GM23248 (cell line): ENCODE results near the gene CLVS2. TPM values are rescaled to one million over a fixed set of nuclear protein-coding genes. Genes with fewer than 3 reads are reported as not detected.

Source experiments
- DNase-seq: peaks from one replicate; pipeline ENCODE4 v3.0.0-alpha.2; 2015
- H2AFZ ChIP-seq: fragments of 200-600 bp; sonication (generic); 2 replicates; pipeline ENCODE4 v1.6.1; 2016; ENCODE audit warnings: antibody characterized with exemption
- H3F3A ChIP-seq: fragments of 200-600 bp; sonication (generic); 2 replicates; pipeline ENCODE4 v1.6.1; 2016; ENCODE audit warnings: mild to moderate bottlenecking, antibody characterized with exemption, mixed run types; ENCODE audit not compliant: insufficient read depth
- H3K27ac ChIP-seq: fragments of 200-600 bp; sonication (generic); 2 replicates; pipeline ENCODE4 v1.5.1; 2016; ENCODE audit warnings: mild to moderate bottlenecking
- H3K27me3 ChIP-seq: fragments of 200-600 bp; sonication (generic); replicated peaks from 2 replicates; pipeline ENCODE4 v1.6.1; 2016; ENCODE audit warnings: mild to moderate bottlenecking; ENCODE audit not compliant: insufficient read depth
- H3K36me3 ChIP-seq: fragments of 200-600 bp; sonication (generic); 2 replicates; pipeline ENCODE4 v1.6.1; 2016; ENCODE audit warnings: low read depth, mild to moderate bottlenecking
- H3K4me1 ChIP-seq: fragments of 200-600 bp; sonication (generic); 2 replicates; pipeline ENCODE4 v1.6.1; 2016; ENCODE audit warnings: mild to moderate bottlenecking; ENCODE audit not compliant: insufficient read depth
- H3K4me2 ChIP-seq: fragments of 200-600 bp; sonication (generic); one replicate; pipeline ENCODE4 v1.6.1; 2016; ENCODE audit warnings: mild to moderate bottlenecking; ENCODE audit not compliant: unreplicated experiment
- H3K4me3 ChIP-seq: fragments of 200-600 bp; sonication (generic); 2 replicates; pipeline ENCODE4 v1.5.1; 2016; ENCODE audit warnings: mild to moderate bottlenecking
- H3K79me2 ChIP-seq: fragments of 200-600 bp; sonication (generic); 2 replicates; pipeline ENCODE4 v1.6.1; 2016; ENCODE audit warnings: mild to moderate bottlenecking; ENCODE audit not compliant: insufficient read depth
- H3K9ac ChIP-seq: fragments of 200-600 bp; sonication (generic); 2 replicates; pipeline ENCODE4 v1.6.1; 2016; ENCODE audit warnings: mild to moderate bottlenecking
- H3K9me2 ChIP-seq: fragments of 200-600 bp; sonication (generic); 2 replicates; pipeline ENCODE4 v1.6.1; 2016; ENCODE audit warnings: mixed run types, mild to moderate bottlenecking, moderate library complexity; ENCODE audit not compliant: insufficient read depth
- H3K9me3 ChIP-seq: fragments of 200-600 bp; sonication (generic); one replicate; pipeline ENCODE4 v1.6.1; 2017; ENCODE audit warnings: low read depth
- H4K20me1 ChIP-seq: fragments of 200-600 bp; sonication (generic); 2 replicates; pipeline ENCODE4 v1.6.0; 2016; ENCODE audit not compliant: insufficient read depth
- EZH2 ChIP-seq: fragments of 200-600 bp; sonication (generic); IDR thresholded peaks from 2 replicates; pipeline ENCODE4 v1.6.1; 2018; ENCODE audit warnings: antibody characterized with exemption, mild to moderate bottlenecking; ENCODE audit not compliant: insufficient read depth, poor library complexity, severe bottlenecking
- EZH2phosphoT487 ChIP-seq: fragments of 200-600 bp; sonication (generic); IDR thresholded peaks from 2 replicates; pipeline ENCODE4 v1.6.1; 2018; ENCODE audit warnings: antibody characterized with exemption, moderate library complexity, mild to moderate bottlenecking, low read depth; ENCODE audit not compliant: insufficient read depth
- WGBS, 2 experiments: methylation state at CpG; one replicate each; pipeline ENCODE4 v1.1.6; 2015 to 2017; ENCODE audit warnings: low lambda C conversion rate in 2 of 2, low coverage in 1 of 2; ENCODE audit errors: missing lambda C conversion rate in 2 of 2; 5-methylcytosine and 5-hydroxymethylcytosine counted together
- in situ Hi-C: fragments of 300-500 bp; cut with MboI; formaldehyde crosslinking; loops from 2 replicates; pipeline ENCODE4 v1.15.0; 2020
- polyA plus RNA-seq: library from polyadenylated mRNA; unstranded; fragments of >200 nt; fragmentation: Nextera tagmentation; extraction: Ambion mirVana; gene quantifications from 2 replicates; pipeline ENCODE4 v1.2.1, GENCODE V29; 2016
- total RNA-seq: library from RNA; depleted of rRNA; stranded (reverse); fragments of >200 nt; shearing (Covaris generic); gene quantifications from 2 replicates; pipeline ENCODE4 v1.2.3, GENCODE V29; 2014

Gene CLVS2
- total and polyA plus RNA-seq, 2 experiments from 2014 or later = not detected

DNA sequence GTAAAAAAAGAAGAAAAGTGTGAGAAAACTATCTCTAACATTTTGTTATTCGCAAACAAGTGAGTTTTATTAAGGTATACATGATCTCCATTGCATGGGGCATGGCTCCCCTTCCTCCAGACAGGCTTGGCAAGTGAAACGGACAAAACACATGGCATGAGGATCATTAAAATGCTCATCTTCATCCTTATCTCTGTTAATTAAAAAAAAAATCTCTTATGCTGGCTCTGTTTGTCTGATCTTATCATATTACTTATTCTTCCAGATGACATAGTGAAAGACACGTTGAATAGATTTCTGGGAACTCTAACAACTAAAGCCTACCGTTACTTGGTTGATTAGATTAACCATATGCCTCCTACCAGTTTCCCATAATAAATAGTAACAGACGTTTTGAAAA lies 89.4 kb downstream of the CLVS2 start:
- H3K9me2 ChIP-seq = no peaks in the 10 kb centered on the region
- H3K27ac ChIP-seq = no peak overlapping the region
- H3K79me2 ChIP-seq = no peaks in the 10 kb centered on the region
- H3K27me3 ChIP-seq = no peaks in the 10 kb centered on the region
- no peaks in the 10 kb centered on the region for H4K20me1 ChIP-seq
- H3K4me1 ChIP-seq = no peaks in the 10 kb centered on the region
- H2AFZ ChIP-seq = no peak overlapping the region
- H3F3A ChIP-seq = no peaks in the 10 kb centered on the region
- H3K36me3 ChIP-seq = no peaks in the 10 kb centered on the region
- TF ChIP-seq EZH2 (no peak), EZH2phosphoT487 (no peak)
- H3K9me3 ChIP-seq = no peaks in the 10 kb centered on the region
- no peak overlapping the region for H3K9ac ChIP-seq
- in situ Hi-C loops = no loop called here
- H3K4me3 ChIP-seq = no peak overlapping the region
- DNase-seq = no peak
- WGBS, 2 experiments = 1 to 2% methylated on average over 5 of the region's 5 CpGs
- no peak overlapping the region for H3K4me2 ChIP-seq

DNA sequence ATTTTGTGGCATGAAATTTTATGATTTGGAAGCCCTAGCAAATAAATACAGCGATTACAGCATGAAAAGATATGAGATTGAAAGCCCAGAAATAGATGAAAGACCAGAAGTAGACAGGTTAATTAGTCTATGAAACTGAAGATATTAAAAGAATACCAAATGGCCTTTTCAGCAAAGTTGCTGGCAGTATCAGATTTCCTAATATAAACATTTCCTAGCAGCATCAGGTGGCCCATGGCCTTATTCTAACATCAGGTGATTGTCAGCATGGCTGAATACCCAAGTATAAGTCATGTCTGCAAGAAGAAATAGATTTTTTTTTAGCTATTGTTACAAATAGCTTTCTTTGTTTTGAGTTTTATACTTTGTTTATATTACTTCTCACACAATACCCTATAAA lies 93.2 kb downstream of the CLVS2 start:
- H3F3A ChIP-seq = no peaks in the 10 kb centered on the region
- no peak overlapping the region for H3K4me2 ChIP-seq
- no peaks in the 10 kb centered on the region for H3K36me3 ChIP-seq
- H4K20me1 ChIP-seq = no peaks in the 10 kb centered on the region
- 0 to 10% methylated on average over 1 of the region's 1 CpG for WGBS, 2 experiments
- TF ChIP-seq EZH2phosphoT487 (no peak), EZH2 (no peak)
- no peak overlapping the region for H2AFZ ChIP-seq
- no peaks in the 10 kb centered on the region for H3K27me3 ChIP-seq
- no peaks in the 10 kb centered on the region for H3K9me3 ChIP-seq
- no peak for DNase-seq
- H3K27ac ChIP-seq = no peak overlapping the region
- H3K4me3 ChIP-seq = no peak overlapping the region
- no peaks in the 10 kb centered on the region for H3K4me1 ChIP-seq
- H3K79me2 ChIP-seq = no peaks in the 10 kb centered on the region
- no peak overlapping the region for H3K9ac ChIP-seq
- H3K9me2 ChIP-seq = no peaks in the 10 kb centered on the region
- in situ Hi-C loops = no loop called here

DNA sequence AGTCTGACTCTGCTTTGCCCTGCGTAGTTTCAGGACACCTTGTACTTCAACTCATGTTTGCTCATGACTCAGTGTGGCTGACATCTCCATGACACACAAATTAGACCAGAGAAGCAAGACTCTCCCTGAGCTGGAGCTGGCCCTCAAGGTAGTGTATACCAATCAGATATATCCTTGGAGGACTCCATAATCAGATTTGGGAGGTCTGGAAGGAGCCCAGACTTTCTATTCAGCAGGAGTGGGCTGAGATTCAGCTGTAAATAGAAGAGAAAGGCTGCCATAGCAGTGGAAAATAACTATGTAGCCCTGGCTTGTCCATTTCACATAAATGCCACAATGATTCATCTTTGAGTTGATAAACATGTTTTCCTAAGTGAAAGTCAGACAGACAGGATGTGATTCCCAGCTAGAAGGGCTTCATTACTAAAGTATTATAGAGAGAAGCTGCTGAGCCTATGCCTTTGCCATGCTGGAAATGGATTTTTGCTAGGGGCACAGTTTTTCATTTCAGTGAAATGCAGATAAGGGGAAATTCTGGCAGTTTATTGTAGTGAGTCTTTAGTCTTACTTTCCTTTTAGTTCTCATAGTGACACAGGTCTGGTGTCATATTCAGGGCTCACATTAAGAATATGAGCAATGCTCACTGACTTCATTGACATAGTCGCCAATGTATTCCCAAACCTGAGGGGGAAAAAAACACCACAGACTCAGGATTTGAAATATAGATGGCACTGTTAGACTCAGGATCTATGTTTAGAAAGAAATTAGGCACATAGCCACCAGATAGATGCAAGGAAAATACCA lies 95.3 kb downstream of the CLVS2 start:
- 25 to 30% methylated on average over 2 of the region's 2 CpGs for WGBS, 2 experiments
- Histone ChIP-seq H3K9me2 (no peaks in the 10 kb centered on the region), H3K4me1 (no peaks in the 10 kb centered on the region), H2AFZ (no peak overlapping the region), H3F3A (no peaks in the 10 kb centered on the region), H4K20me1 (no peaks in the 10 kb centered on the region), H3K27me3 (no peaks in the 10 kb centered on the region), H3K4me3 (no peak overlapping the region), H3K79me2 (no peaks in the 10 kb centered on the region), H3K4me2 (no peak overlapping the region), H3K36me3 (no peaks in the 10 kb centered on the region), H3K27ac (no peak overlapping the region), H3K9ac (no peak overlapping the region), H3K9me3 (no peaks in the 10 kb centered on the region)
- in situ Hi-C loops = no loop called here
- no peak for TF ChIP-seq EZH2phosphoT487
- no peak for TF ChIP-seq EZH2
- DNase-seq = no peak

DNA sequence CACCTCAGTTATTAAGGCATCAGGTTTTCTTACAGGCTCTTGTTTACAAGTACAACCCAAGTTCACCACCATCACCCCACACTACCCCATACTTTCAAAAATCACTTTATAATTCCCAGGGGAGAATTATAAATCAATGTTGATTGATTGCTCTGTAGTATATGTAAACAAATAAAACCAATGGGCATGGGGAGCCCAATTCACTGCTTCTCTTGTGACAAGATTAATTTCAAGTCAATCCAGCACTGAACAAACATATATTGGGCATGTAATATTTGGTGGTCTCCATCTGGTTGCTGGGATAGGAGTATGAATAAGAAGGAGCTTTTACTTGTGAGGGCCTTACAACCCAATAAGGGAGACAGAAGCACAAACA lies 95.8 kb downstream of the CLVS2 start:
- no peaks in the 10 kb centered on the region for H3K9me3 ChIP-seq
- no peak for DNase-seq
- in situ Hi-C loops = no loop called here
- H3K9ac ChIP-seq = no peak overlapping the region
- H3K9me2 ChIP-seq = no peaks in the 10 kb centered on the region
- H3F3A ChIP-seq = no peaks in the 10 kb centered on the region
- no peaks in the 10 kb centered on the region for H3K27me3 ChIP-seq
- no peaks in the 10 kb centered on the region for H3K4me1 ChIP-seq
- no peak overlapping the region for H2AFZ ChIP-seq
- no peak overlapping the region for H3K27ac ChIP-seq
- TF ChIP-seq EZH2phosphoT487 (no peak), EZH2 (no peak)
- no peaks in the 10 kb centered on the region for H3K79me2 ChIP-seq
- no peak overlapping the region for H3K4me2 ChIP-seq
- no peaks in the 10 kb centered on the region for H3K36me3 ChIP-seq
- no peak overlapping the region for H3K4me3 ChIP-seq
- H4K20me1 ChIP-seq = no peaks in the 10 kb centered on the region

DNA sequence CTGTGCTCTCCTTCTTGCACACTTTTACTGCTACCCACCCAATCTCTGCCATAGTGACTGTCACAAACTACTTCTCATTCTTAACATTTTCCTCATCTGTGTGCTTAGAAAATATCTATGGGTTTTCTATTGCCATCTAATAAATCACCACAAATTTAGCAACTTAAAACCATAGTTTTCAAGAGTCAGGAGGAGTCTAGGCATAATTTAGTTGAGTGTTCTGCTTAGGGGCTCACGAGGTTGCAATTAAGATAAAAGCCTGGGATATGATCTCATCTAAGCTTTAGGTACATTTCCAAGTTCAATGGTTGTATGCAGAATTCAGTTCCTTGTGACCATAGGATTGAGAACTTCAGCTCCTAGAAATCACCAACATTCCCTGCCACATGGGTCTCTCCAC lies 98.8 kb downstream of the CLVS2 start:
- in situ Hi-C loops = no loop called here

More for the DNA sequence above, 98.8 kb downstream of the CLVS2 start:
- no peaks in the 10 kb centered on the region for H3K79me2 ChIP-seq
- H3K9me2 ChIP-seq = no peaks in the 10 kb centered on the region
- no peak overlapping the region for H3K4me3 ChIP-seq
- H3K4me1 ChIP-seq = no peaks in the 10 kb centered on the region
- TF ChIP-seq EZH2 (no peak), EZH2phosphoT487 (no peak)
- H3K27ac ChIP-seq = no peak overlapping the region
- H2AFZ ChIP-seq = no peak overlapping the region
- no peaks in the 10 kb centered on the region for H3F3A ChIP-seq
- H4K20me1 ChIP-seq = no peaks in the 10 kb centered on the region
- 0% methylated on average over 1 of the region's 1 CpG for WGBS, 2 experiments
- H3K9me3 ChIP-seq = no peaks in the 10 kb centered on the region
- H3K36me3 ChIP-seq = no peaks in the 10 kb centered on the region
- no peak for DNase-seq
- H3K4me2 ChIP-seq = no peak overlapping the region
- no peak overlapping the region for H3K9ac ChIP-seq
- no peaks in the 10 kb centered on the region for H3K27me3 ChIP-seq
